ENCODE results near the gene GNA14.

DNA sequence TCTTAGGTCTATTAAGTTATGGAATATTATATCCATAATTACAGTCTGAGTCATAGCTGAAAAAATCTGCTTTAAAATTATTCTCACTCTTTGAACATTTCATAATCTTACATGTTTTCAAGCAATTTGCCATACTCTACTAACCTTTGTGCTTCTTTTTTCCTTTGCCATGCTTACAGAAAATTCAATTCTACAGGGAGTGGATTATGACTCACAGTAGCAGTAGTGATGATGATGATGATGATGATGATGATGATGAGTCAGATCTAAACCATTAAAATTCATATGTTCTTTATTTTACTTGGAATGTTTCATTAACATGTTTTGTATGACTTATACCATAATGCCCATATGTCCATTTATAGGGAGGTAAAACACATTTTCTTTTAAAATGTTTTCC lies 263.7 kb downstream of the GNA14 start:
- TF ChIP-seq, protein P1, sequence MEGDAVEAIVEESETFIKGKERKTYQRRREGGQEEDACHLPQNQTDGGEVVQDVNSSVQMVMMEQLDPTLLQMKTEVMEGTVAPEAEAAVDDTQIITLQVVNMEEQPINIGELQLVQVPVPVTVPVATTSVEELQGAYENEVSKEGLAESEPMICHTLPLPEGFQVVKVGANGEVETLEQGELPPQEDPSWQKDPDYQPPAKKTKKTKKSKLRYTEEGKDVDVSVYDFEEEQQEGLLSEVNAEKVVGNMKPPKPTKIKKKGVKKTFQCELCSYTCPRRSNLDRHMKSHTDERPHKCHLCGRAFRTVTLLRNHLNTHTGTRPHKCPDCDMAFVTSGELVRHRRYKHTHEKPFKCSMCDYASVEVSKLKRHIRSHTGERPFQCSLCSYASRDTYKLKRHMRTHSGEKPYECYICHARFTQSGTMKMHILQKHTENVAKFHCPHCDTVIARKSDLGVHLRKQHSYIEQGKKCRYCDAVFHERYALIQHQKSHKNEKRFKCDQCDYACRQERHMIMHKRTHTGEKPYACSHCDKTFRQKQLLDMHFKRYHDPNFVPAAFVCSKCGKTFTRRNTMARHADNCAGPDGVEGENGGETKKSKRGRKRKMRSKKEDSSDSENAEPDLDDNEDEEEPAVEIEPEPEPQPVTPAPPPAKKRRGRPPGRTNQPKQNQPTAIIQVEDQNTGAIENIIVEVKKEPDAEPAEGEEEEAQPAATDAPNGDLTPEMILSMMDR (conservative IDR thresholded peaks at IDR 0.05): no peak
- no peak for TF ChIP-seq ZFX (IDR thresholded peaks at IDR 0.05)
